Panc1 (cell line): ENCODE results near the gene RBM11. TPM values are rescaled to one million over a fixed set of nuclear protein-coding genes. Genes with fewer than 3 reads are reported as not detected.

Experiments
- ATAC-seq: fragments of 200-7000 bp; cut with Tn5 transposase; 2 replicates; pipeline ENCODE4 v1.9.1; 2020; ENCODE audit warnings: mild to moderate bottlenecking, moderate library complexity
- BruUV-seq: library from RNA; stranded (reverse); fragments of 400-500 nt; replicated peaks from 2 replicates; lab custom pipeline; 2021; lab: Mats Ljungman, UMichigan
- CTCF ChIA-PET: fragments of 300-600 bp; sonication (Branson Sonifier 250); formaldehyde crosslinking; loops from one replicate; lab custom pipeline; 2022; ENCODE audit warnings: antibody characterized with exemption; lab: Charles Lee
- POLR2A ChIA-PET: fragments of 300-600 bp; sonication (Branson Sonifier 250); formaldehyde crosslinking; loops from one replicate; lab custom pipeline; 2022; ENCODE audit warnings: antibody characterized with exemption; lab: Charles Lee
- DNase-seq: peaks from one replicate; pipeline ENCODE4 v3.0.0-alpha.2; 2010; ENCODE audit warnings: low read depth, low spot score
- H3K27ac ChIP-seq: 2 replicates; pipeline ENCODE4 v1.5.1; 2011; ENCODE audit warnings: mild to moderate bottlenecking, low read length, inconsistent platforms
- H3K27me3 ChIP-seq: fragments of 200-500 bp; sonication (Bioruptor generic); 2 replicates; pipeline ENCODE4 v1.6.0; 2014; ENCODE audit warnings: low read length, inconsistent platforms; ENCODE audit not compliant: control insufficient read depth, insufficient read depth
- H3K36me3 ChIP-seq: fragments of 200-500 bp; sonication (Bioruptor generic); 2 replicates; pipeline ENCODE4 v1.5.1; 2014; ENCODE audit warnings: inconsistent platforms, mild to moderate bottlenecking, low read length, moderate library complexity; ENCODE audit not compliant: control insufficient read depth, insufficient read depth
- H3K4me1 ChIP-seq: 2 replicates; pipeline ENCODE4 v1.5.1; 2011; ENCODE audit warnings: inconsistent platforms, mild to moderate bottlenecking, low read length, moderate library complexity; ENCODE audit not compliant: control insufficient read depth, insufficient read depth
- H3K4me3 ChIP-seq, 2 experiments: 2 replicates each; pipeline ENCODE4 v1.5.1; 2011 to 2012; ENCODE audit warnings: low read depth in 2 of 2, low read length in 2 of 2, mild to moderate bottlenecking in 2 of 2, inconsistent platforms in 1 of 2, moderate library complexity in 1 of 2
- H3K9me3 ChIP-seq: fragments of 200-500 bp; sonication (Bioruptor generic); 2 replicates; pipeline ENCODE4 v1.5.1; 2014; ENCODE audit warnings: low read depth, mild to moderate bottlenecking, inconsistent platforms, low read length, moderate library complexity; ENCODE audit not compliant: control insufficient read depth, insufficient read depth
- CTCF ChIP-seq: fragments of 450-650 bp; IDR thresholded peaks from 2 replicates; pipeline ENCODE4 v1.5.1; 2017; ENCODE audit warnings: mild to moderate bottlenecking
- POLR2AphosphoS5 ChIP-seq: IDR thresholded peaks from 2 replicates; pipeline ENCODE4 v1.6.1; 2012; ENCODE audit warnings: mild to moderate bottlenecking, low read depth, low read length, moderate library complexity
- REST ChIP-seq, 2 experiments: IDR thresholded peaks; 2 replicates each; pipeline ENCODE4 v1.6.1; 2011 to 2012; ENCODE audit warnings: low read depth in 2 of 2, control low read depth in 1 of 2, low read length in 1 of 2, mild to moderate bottlenecking in 1 of 2, moderate library complexity in 1 of 2; ENCODE audit not compliant: insufficient read depth in 1 of 2
- SIN3A ChIP-seq: IDR thresholded peaks from 2 replicates; pipeline ENCODE4 v1.6.1; 2012; ENCODE audit warnings: low read depth, mild to moderate bottlenecking, low read length, moderate library complexity, borderline replicate concordance; ENCODE audit not compliant: insufficient read depth
- TCF7L2 ChIP-seq: IDR thresholded peaks from 2 replicates; pipeline ENCODE4 v1.6.1; 2011; ENCODE audit warnings: mild to moderate bottlenecking, low read depth, low read length, inconsistent platforms
- in situ Hi-C: cut with HindIII; loops from 2 replicates; pipeline ENCODE4 v1.10.0; 2016; ENCODE audit warnings: low sequenced_read_pairs, low pct_unique_long_range_greater_than_20kb
- intact Hi-C: fragments of 100-400 bp; cut with micrococcal nuclease; formaldehyde crosslinking; loops from one replicate; pipeline ENCODE4 v1.10.0; 2022; ENCODE audit not compliant: unreplicated experiment
- total RNA-seq: library from RNA; stranded (reverse); gene quantifications from one replicate; pipeline ENCODE4 v1.2.1, GENCODE V29; 2021; ENCODE audit not compliant: unreplicated experiment

The RBM11 gene
- total RNA-seq, 1 experiment from 2014 or later = 0.15 TPM

- ChIA-PET CTCF (no interaction called here), POLR2A (no interaction called here)
- H3K4me1 ChIP-seq = no peaks in the 10 kb centered on the region
- H3K9me3 ChIP-seq = no peaks in the 10 kb centered on the region
- H3K36me3 ChIP-seq = no peaks in the 10 kb centered on the region
- in situ Hi-C loops = no loop called here
- H3K4me3 ChIP-seq = no peak overlapping the region
- no peak overlapping the region for H3K27ac ChIP-seq
- ATAC-seq = no peak
- BruUV-seq = no TSS peak
- H3K27me3 ChIP-seq = no peaks in the 10 kb centered on the region
- DNase-seq = no peak
- intact Hi-C loops = no loop called here
- TF ChIP-seq REST (IDR thresholded peaks at IDR 0.05; ENCODE audit: insufficient read depth in 1 of 2, low read depth in 2 of 2, low read length in 1 of 2) (no peak), POLR2AphosphoS5 (no peak), SIN3A (no peak), TCF7L2 (no peak), CTCF (no peak)
Observed at GRCh38 chr21:14235101-14235500, 19.1 kb downstream of the RBM11 start.

GRCh38 chr21:14236180-14236579, 20.2 kb downstream of the RBM11 start:
- Histone ChIP-seq H3K9me3 (no peaks in the 10 kb centered on the region), H3K27ac (no peak overlapping the region), H3K27me3 (no peaks in the 10 kb centered on the region), H3K36me3 (no peaks in the 10 kb centered on the region), H3K4me1 (no peaks in the 10 kb centered on the region), H3K4me3 (no peak overlapping the region)
- ATAC-seq = no peak
- ChIA-PET CTCF (no interaction called here), POLR2A (no interaction called here)
- intact Hi-C loops = no loop called here
- in situ Hi-C loops = no loop called here
- BruUV-seq = no TSS peak
- TF ChIP-seq CTCF (no peak), REST (IDR thresholded peaks at IDR 0.05; ENCODE audit: insufficient read depth in 1 of 2, low read depth in 2 of 2, low read length in 1 of 2) (no peak), SIN3A (no peak), TCF7L2 (no peak), POLR2AphosphoS5 (no peak)
- no peak for DNase-seq
